SK-N-SH (cell line): ENCODE results near the gene VWF.

Experiments
- CTCF ChIP-seq: fragments of 200-600 bp; sonication (generic); IDR thresholded peaks from 2 replicates; pipeline ENCODE4 v1.6.1; 2017; ENCODE audit warnings: antibody characterized with exemption, mild to moderate bottlenecking, moderate library complexity
- RFX5 ChIP-seq: IDR thresholded peaks from 2 replicates; pipeline ENCODE4 v1.6.1; 2012; ENCODE audit warnings: mild to moderate bottlenecking, improper control_type of control experiment, low read length

DNA sequence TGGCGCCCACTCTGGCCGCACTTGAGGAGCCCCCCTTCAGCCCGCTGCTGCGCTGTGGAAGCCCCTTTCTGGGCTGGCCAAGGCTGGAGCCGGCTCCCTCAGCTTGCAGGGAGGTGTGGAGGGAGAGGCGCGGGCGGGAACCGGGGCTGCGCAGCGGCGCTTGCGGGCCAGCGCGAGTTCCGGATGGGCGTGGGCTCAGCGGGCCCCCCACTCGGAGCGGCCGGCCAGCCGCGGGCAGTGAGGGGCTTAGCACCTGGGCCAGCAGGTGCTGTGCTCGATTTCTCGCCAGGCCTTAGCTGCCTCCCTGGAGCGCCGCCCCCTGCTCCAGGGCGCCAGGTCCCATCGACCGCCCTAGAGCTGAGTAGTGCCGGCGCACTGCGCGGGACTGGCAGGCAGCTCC lies 8.0 kb upstream of the VWF start:
- no peak for TF ChIP-seq CTCF
- TF ChIP-seq RFX5 = no peak
